GM12872 (cell line): Measurements from ENCODE around the gene UFSP2.

Source experiments
- CTCF ChIP-seq: IDR thresholded peaks from 3 replicates; pipeline ENCODE4 v1.5.1; 2011; ENCODE audit warnings: low read depth, mild to moderate bottlenecking, low read length, moderate library complexity; ENCODE audit not compliant: insufficient read depth

Gene UFSP2

DNA sequence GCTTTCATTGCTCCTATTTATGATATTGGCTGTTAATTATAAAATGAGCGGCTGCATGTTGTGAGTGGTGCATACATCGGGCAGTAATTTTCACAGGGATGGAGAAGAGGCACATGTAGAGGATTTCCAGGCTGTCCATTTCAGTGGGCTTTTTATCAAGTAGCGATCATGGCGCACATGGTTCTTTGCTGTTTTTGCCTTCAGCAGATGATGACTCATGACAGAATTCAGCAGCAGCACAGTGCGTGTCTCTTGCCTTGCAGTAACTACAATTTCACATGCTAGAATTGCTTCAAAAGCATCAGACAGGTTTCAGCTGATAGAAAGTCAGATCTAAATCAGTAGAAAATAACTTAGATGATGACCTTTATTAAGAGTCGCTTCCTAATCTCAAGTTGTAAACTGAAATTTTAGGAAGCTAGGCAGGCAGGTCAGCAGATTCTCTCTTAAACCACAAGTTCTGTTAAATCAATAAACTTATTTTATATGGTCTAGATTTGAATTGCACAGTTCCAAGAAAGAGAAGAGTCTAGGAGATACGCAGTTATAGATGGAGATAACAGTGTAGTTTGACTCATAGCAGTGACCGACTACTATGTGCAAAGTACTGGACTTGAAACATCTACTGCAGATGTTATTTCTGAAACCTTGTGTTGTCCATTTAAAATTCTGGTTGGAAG lies 65.9 kb downstream of the UFSP2 start:
- TF ChIP-seq CTCF, result no peak

GRCh38 chr4:185358959-185359358 lies 66.8 kb downstream of the UFSP2 start:
- TF ChIP-seq CTCF, result no peak

DNA sequence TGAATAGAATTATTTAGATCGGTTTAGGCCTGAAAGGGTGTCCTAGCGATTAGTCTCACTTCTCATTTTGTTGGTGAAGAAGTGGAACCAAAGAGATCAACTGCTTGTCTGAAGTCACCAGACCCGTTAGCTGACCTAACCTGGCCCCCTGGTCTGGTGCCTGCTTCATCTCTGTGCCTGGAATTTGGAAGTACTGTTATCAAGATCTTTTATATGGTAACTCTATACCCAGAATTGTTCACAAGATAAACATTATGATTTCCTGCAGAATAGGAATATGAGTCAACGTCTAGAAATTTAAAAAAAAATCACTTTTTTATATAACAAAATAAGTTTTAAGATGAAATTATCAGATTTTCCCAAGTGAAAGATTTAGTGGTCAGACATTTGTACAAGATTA lies 67.2 kb downstream of the UFSP2 start:
- no peak for TF ChIP-seq CTCF

GRCh38 chr4:185357733-185358440 lies 67.9 kb downstream of the UFSP2 start:
- no peak for TF ChIP-seq CTCF

- TF ChIP-seq CTCF, result no peak
Observed at GRCh38 chr4:185357211-185357610, 68.6 kb downstream of the UFSP2 start.

GRCh38 chr4:185352741-185353140 lies 73.0 kb downstream of the UFSP2 start:
- no peak for TF ChIP-seq CTCF

GRCh38 chr4:185352202-185352601 lies 73.6 kb downstream of the UFSP2 start:
- no peak for TF ChIP-seq CTCF
